CD4-positive, alpha-beta T cell treated with Interferon gamma for 1 hour (primary cell): ENCODE data around the gene SLC37A1.

Source experiments
- DNase-seq: peaks from one replicate; pipeline ENCODE4 v3.0.0-alpha.2; 2020

SLC37A1 gene

GRCh38 chr21:42508371-42508770 lies 5.3 kb upstream of the SLC37A1 start:
- DNase-seq = no peak

GRCh38 chr21:42509244-42509643 lies 4.4 kb upstream of the SLC37A1 start:
- DNase-seq = no peak

GRCh38 chr21:42512346-42513034 lies 1.2 kb upstream of the SLC37A1 start:
- no peak for DNase-seq

- DNase-seq = peak; percentile 70
These were observed 582 bp downstream of the SLC37A1 start for GRCh38 chr21:42513985-42514882.

DNA sequence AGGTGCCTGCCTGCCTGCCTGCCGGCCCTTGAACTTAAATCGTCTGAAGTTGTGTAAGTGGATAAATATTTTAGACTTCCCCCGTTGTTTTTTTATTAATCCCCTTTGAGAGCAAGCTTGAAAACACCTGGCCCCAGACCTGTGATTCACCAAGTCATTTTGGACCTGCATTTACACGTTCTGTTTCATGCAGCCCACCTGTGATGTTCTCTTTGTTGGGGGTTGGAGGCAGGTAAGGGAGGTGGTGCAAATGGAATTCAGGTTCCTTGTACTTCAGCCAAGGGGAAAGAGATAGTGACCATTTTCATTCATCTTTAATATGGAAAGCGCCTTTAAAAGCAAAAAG lies 1.2 kb downstream of the SLC37A1 start:
- DNase-seq = no peak

DNA sequence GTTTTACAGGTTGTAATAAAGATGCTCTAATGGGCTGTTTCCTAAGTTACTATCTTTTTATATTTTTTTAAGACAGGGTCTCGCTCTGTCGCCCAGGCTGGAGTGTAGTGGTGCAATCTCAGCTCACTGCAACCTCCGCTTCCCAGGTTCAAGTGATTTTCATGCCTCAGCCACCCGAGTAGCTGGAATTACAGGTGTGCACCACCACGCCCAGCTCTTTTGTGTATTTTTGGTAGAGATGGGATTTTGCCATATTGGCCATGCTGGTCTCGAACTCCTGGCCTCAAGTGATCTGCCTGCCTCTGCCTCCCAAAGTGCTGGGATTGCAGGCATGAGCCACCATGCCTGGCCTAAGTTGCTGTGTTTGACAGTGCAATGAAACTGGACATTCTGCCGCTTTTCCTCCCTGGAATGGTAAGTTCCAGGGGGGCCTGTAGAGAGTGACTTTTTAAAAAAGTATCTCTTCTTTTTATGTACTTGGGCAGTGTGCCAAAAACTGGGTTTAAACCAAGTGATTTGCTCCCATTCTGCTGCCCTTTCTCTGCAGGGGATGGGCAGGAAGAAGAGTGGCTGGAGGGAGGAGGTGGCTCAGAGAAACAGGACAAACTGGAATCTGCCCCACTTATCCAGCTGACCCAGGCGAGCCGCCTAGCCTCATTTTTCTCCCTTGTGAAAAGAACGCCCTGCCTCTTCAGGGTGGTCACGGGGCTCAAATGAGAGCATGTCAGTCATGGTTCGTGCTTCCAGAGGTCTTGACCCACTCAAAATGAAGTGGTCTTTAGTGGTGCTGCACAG lies 2.3 kb downstream of the SLC37A1 start:
- no peak for DNase-seq

DNA sequence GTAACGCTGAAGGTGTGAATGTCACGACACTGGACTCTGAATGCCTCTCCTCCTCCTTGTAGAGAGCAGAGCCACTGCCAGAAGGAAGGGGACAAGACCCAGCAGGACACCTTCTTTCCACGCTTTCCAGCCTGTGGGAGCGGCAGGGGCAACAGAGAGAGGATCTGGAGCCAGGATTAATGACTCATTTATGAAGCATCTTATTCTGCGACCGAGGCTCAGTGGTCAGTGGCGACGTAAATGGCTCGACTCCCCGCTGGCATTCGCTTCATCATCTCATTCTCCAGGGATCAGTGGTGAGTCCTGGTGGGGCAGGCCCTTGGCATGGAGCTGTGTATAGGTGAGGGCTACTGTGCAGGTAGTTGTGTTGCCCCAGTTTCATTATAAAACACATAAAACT lies 4.6 kb downstream of the SLC37A1 start:
- DNase-seq = no peak

DNA sequence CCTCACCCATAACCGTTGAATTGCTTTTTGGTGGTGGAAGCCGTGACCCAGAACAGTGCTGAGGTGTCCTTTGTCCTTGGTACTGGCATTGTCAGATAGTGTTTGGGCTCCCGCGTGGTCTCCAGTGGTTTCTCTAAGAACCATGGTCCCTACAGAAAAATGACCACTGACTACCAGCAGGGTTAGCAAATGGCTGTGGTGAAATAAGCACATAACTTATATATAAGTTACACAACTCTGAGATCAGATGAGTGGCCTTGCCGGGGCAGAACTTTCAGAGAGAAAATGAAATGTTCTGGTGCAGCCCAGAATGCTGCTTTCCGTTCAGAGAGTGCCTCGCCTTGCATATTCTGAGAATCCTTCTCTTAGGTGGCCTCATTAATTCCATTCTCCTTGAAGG lies 5.0 kb downstream of the SLC37A1 start:
- DNase-seq = no peak

- no peak for DNase-seq
These were observed 7.1 kb downstream of the SLC37A1 start for GRCh38 chr21:42520628-42521253.

- no peak for DNase-seq
These were observed 7.7 kb downstream of the SLC37A1 start for GRCh38 chr21:42521384-42521783.

- DNase-seq = no peak
These were observed 8.2 kb downstream of the SLC37A1 start for GRCh38 chr21:42521805-42522204.

GRCh38 chr21:42522271-42522670 lies 8.6 kb downstream of the SLC37A1 start:
- DNase-seq = no peak

- no peak for DNase-seq
These were observed 9.1 kb downstream of the SLC37A1 start for GRCh38 chr21:42522771-42523170.

GRCh38 chr21:42523211-42523610 lies 9.6 kb downstream of the SLC37A1 start:
- DNase-seq = no peak

DNA sequence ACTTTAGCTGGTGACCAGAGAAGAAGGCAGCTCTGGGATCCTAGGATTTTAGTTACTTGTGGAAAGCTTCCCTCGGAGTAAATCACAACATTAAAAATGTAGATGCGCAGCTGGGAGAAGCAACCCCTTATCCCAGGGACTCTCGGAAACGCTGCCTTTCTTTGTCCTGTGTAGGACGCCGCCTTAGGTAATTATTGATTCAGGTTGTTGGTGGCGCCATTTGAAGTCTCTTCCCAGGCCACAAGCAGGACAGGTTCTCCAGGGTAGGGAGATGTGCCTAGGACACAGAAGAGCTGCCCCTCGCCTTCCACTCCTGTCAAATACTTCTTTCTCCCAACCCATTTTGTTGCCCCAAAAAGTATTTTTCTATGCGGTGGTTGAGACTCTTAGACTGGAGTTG lies 10.3 kb downstream of the SLC37A1 start:
- no peak for DNase-seq

DNA sequence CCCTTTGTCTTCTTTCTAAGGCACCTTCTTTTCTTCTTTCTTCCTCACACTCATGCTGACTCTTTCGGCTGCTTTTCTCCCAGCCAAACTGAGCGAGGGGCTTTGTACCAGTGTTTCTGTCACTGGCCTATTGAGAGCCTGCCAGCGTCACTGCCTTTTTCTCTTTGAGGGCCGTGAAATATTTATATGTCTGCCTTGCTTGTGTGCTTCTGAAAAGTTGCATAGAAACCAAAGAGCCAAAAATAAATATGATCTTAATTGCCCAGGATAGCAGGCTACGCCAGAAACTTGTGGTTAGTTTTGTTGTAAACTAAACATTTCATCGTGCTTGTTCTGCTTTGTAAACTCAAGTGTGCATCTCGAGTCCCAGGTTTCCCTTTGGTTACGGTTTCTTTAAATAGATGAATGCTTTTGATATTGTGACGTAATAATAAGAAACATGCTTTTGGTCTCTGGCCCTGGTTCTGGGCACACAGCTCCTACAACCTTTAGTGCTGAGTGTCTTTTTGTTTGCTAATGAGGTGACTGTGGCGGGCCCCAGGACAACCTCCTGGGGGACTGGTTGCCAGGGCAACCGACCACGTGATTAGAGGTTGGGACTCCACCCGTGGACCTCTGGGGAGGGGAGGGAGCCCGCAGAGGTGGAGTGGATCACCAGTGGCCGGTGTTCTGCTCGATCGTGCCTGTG lies 10.8 kb downstream of the SLC37A1 start:
- DNase-seq = peak; percentile 91

DNA sequence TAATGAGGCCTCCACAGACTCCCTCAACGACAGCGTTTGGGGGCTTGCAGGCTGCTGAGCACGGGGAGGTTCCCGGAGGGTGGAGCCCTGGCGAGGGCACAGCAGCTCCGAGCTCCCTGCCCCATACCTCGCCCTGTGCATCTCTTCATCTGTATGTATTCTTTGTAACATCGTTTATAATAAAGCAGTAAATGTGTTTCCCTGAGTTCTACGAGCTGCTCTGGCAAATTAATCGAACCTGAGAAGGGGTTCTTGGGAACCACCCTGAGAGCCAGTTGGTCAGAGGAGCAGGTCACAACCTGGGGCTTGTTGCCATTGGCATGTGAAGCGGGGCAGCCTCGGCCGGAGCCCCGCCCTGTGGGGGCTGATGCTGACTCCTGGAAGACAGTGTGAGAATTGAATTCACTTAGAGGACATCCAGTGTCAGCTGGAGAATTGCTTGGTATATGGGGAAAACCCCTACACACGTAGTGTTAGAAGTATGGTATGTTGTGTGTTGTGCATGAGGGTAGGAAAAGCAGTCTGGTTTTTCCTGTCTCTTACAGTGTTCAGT lies 11.5 kb downstream of the SLC37A1 start:
- peak; percentile 22 for DNase-seq

GRCh38 chr21:42525676-42526378 lies 12.2 kb downstream of the SLC37A1 start:
- DNase-seq = no peak

DNA sequence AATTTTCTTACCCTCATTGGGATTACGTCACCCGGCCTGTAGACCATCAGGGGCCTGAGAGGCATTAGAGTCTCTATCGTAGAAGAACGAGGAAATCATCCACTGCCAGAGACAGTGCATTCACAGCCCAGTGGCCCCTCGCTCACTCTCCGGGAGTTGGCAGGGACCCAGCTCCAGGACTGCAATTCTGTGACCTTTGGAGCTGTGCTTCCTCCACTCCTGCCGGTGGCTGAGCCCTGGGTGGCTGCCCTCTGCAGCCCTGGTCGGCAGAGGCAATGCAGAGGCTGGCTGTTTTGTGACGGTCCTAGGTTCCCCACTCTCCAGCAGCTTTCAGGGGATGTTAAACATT lies 12.7 kb downstream of the SLC37A1 start:
- no peak for DNase-seq

- DNase-seq = no peak
These were observed 13.5 kb downstream of the SLC37A1 start for GRCh38 chr21:42527127-42527488.

DNA sequence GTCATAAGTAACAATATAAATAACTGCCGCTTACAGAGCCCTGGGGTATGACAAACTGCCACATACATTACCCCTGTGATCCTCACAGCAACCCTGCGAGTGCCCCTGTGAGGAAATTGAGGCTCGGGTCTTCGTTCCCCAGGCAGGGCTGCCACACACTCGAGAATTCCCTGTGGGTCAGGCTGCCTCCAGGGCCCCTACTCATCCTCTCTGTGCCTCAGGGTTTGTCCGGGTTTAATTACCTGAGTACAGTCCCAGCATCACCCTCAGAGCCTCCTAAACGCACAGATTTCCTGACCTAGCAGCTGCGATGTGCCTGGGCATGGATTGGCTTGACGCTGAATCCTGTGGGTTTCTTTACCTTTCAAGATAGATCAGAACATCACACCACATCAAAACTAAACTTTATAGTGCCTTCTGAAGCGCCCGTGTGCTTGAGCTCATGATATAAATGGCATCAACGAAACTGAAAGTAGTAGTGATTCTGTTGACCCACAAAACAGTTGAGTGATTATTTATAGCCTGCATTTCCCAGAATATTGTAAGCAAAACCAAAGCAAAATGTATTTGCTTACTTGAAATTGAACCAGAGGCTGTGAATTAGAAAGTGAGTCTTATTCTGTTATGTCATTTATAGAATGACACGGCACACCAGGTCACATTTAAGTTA lies 14.0 kb downstream of the SLC37A1 start:
- peak; percentile 60 for DNase-seq
